A549 treated with AZD9567 at 1 μM for 4 hours (cell line): ENCODE data around the gene GIN1. TPM values are rescaled to one million over a fixed set of nuclear protein-coding genes. Genes with fewer than 3 reads are reported as not detected.

Experiments
- total RNA-seq: library from RNA; stranded (reverse); fragments of 200-300 nt; extraction: Qiagen RNA extraction; gene quantifications from 5 replicates; pipeline ENCODE4 v1.2.3, GENCODE V29; 2022; ENCODE audit not compliant: insufficient read depth

GIN1 gene
- total RNA-seq, result 3.9 to 9.4 TPM (median 4.2 TPM) in 5 replicates

GRCh38 chr5:103119765-103120606, at the start of gene GIN1, which contains the start of gene PPIP5K2:
Gene GIN1 (minus strand): TSS chr5:103120138. CDS start chr5:103108707, 11,431 bp downstream.
Gene PPIP5K2 (plus strand): TSS chr5:103120301. CDS start chr5:103129590, 9,289 bp downstream.

Other genes starting within 250 kb of the GIN1 start
- 15.5 to 27.3 TPM (median 24.4 TPM) in 5 replicates for gene PPIP5K2, start 163 bp upstream of the GIN1 start, total RNA-seq
- 18.7 to 24.4 TPM (median 22.7 TPM) in 5 replicates for gene MACIR, start 138.6 kb upstream of the GIN1 start, total RNA-seq